WERI-Rb-1 (cell line): ENCODE results near the gene PTPN23.
A peak's percentile ranks its signal among the peaks of the same experiment; 100 is the strongest.

Source experiments
- DNase-seq: peaks from one replicate; pipeline ENCODE4 v3.0.0-alpha.2; 2020
- H3K27ac ChIP-seq: fragments of 250-450 bp; sonication (Bioruptor Pico); 2 replicates; pipeline ENCODE4 v1.5.1; 2020; ENCODE audit warnings: mild to moderate bottlenecking, moderate library complexity
- H3K27me3 ChIP-seq: fragments of 250-450 bp; sonication (Bioruptor Pico); 2 replicates; pipeline ENCODE4 v1.5.1; 2021; ENCODE audit warnings: mild to moderate bottlenecking, low read depth, moderate library complexity; ENCODE audit not compliant: insufficient read depth, severe bottlenecking
- H3K36me3 ChIP-seq: fragments of 250-450 bp; sonication (Bioruptor Pico); 2 replicates; pipeline ENCODE4 v1.5.1; 2020; ENCODE audit warnings: mild to moderate bottlenecking, moderate library complexity
- H3K4me3 ChIP-seq: 2 replicates; pipeline ENCODE4 v1.5.1; 2011; ENCODE audit warnings: low read depth, mild to moderate bottlenecking, control low read depth, low read length
- H3K9me3 ChIP-seq: fragments of 250-450 bp; sonication (Bioruptor Pico); 2 replicates; pipeline ENCODE4 v1.5.1; 2021; ENCODE audit warnings: mild to moderate bottlenecking, moderate library complexity; ENCODE audit not compliant: severe bottlenecking
- TF ChIP-seq, protein P1 (sequence below): IDR thresholded peaks from 2 replicates; pipeline ENCODE4 v1.5.1; 2011; ENCODE audit warnings: low read depth, mild to moderate bottlenecking, control low read depth, inconsistent platforms, low read length

PTPN23 gene, protein sequence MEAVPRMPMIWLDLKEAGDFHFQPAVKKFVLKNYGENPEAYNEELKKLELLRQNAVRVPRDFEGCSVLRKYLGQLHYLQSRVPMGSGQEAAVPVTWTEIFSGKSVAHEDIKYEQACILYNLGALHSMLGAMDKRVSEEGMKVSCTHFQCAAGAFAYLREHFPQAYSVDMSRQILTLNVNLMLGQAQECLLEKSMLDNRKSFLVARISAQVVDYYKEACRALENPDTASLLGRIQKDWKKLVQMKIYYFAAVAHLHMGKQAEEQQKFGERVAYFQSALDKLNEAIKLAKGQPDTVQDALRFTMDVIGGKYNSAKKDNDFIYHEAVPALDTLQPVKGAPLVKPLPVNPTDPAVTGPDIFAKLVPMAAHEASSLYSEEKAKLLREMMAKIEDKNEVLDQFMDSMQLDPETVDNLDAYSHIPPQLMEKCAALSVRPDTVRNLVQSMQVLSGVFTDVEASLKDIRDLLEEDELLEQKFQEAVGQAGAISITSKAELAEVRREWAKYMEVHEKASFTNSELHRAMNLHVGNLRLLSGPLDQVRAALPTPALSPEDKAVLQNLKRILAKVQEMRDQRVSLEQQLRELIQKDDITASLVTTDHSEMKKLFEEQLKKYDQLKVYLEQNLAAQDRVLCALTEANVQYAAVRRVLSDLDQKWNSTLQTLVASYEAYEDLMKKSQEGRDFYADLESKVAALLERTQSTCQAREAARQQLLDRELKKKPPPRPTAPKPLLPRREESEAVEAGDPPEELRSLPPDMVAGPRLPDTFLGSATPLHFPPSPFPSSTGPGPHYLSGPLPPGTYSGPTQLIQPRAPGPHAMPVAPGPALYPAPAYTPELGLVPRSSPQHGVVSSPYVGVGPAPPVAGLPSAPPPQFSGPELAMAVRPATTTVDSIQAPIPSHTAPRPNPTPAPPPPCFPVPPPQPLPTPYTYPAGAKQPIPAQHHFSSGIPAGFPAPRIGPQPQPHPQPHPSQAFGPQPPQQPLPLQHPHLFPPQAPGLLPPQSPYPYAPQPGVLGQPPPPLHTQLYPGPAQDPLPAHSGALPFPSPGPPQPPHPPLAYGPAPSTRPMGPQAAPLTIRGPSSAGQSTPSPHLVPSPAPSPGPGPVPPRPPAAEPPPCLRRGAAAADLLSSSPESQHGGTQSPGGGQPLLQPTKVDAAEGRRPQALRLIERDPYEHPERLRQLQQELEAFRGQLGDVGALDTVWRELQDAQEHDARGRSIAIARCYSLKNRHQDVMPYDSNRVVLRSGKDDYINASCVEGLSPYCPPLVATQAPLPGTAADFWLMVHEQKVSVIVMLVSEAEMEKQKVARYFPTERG (N-terminal part only)

DNA sequence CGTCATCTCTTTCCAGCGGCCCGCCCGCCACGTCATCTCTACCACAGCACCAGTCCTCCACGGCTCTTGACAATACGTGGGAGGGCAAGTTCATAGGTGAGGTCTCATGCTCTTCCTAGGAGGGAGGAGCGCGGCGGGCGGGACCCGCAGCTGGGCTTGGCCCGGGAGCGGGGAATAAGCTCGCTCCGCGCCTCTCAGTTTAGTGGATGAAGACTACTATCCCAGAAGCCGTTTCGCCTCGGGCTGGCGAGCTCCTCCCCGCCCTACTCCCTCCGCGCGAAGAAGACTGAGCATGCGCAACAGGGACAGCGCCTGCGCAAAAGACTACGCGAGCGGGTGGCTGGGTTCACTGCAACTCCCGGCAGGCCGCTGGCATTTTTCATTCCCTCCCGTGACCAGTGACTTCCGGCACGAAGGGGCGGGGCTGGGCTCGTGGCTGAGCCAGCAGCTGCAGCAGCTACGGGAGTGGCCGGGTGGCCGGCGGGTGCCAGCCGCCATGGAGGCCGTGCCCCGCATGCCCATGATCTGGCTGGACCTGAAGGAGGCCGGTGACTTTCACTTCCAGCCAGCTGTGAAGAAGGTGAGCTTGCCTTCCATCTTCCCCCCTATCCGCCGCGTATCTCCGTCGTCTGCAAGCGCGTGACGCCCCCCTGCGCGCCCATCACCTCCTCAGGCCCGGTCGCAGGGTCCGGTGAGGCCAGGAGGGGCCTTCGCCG is at the start of gene PTPN23:
Gene PTPN23 (plus strand): TSS at position 421 of the 716 bp plus-strand sequence. CDS start 76 bp downstream, at position 497.
- Histone ChIP-seq H3K36me3 (peaks cover 5% of the 10 kb centered on the region; the same call in 1 of the 2 replicates), H3K27ac (peak within 1 kb of the TSS; percentile 83), H3K27me3 (no peaks in the 10 kb centered on the region), H3K4me3 (peak within 1 kb of the TSS; percentile 60), H3K9me3 (no peaks in the 10 kb centered on the region)
- peak; percentile 99 for DNase-seq
- TF ChIP-seq, protein P1, sequence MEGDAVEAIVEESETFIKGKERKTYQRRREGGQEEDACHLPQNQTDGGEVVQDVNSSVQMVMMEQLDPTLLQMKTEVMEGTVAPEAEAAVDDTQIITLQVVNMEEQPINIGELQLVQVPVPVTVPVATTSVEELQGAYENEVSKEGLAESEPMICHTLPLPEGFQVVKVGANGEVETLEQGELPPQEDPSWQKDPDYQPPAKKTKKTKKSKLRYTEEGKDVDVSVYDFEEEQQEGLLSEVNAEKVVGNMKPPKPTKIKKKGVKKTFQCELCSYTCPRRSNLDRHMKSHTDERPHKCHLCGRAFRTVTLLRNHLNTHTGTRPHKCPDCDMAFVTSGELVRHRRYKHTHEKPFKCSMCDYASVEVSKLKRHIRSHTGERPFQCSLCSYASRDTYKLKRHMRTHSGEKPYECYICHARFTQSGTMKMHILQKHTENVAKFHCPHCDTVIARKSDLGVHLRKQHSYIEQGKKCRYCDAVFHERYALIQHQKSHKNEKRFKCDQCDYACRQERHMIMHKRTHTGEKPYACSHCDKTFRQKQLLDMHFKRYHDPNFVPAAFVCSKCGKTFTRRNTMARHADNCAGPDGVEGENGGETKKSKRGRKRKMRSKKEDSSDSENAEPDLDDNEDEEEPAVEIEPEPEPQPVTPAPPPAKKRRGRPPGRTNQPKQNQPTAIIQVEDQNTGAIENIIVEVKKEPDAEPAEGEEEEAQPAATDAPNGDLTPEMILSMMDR = no peak

DNA sequence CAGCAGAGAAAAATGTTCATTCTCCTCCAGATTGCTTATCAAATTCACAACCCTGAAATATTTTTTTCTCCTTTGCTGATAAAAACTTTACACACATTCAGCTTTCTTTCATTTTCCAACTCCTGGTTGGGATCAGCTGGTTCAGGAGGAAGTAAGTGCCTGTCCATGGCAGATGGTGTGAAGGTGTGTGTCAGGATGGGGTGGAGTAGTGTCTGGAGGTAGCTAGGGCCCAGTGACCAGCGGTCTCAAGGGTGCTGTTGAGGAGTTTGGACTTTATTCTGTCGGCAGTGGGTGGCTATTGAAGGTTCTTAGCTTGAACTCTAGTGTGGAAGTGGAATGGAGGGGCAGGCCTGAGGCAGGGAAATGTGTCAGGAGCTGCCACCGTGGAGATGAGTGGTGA is 46.9 kb upstream of the PTPN23 start:
- TF ChIP-seq, protein P1 = no peak
- no peak for DNase-seq
- Histone ChIP-seq H3K36me3 (peaks cover 77% of the 10 kb centered on the region), H3K4me3 (no peak overlapping the region), H3K9me3 (no peaks in the 10 kb centered on the region), H3K27ac (no peak overlapping the region), H3K27me3 (no peaks in the 10 kb centered on the region)

DNA sequence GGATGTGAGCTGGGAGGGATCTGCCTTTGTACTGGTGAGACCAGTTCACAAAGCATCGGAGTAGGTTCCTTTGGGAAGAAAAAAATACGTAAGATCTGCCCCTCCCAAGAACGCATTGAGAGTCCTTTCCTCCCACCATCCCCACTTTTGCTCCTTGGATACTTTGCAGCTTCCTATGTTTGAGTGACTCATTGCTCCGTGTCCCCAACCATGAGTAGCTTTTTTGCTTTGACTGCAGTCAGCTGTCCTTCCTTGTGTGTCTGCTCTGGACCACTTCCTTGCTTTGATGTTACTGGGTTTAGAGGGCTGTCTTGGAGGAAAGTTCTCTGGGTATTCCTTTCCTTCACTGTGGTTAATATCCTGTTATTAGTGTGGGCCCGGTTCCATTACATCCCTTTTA is 43.2 kb upstream of the PTPN23 start:
- Histone ChIP-seq H3K9me3 (no peaks in the 10 kb centered on the region), H3K27ac (peak overlapping the region; percentile 50), H3K27me3 (no peaks in the 10 kb centered on the region), H3K4me3 (no peak overlapping the region), H3K36me3 (peaks cover 78% of the 10 kb centered on the region)
- TF ChIP-seq, protein P1 = no peak
- no peak for DNase-seq

DNA sequence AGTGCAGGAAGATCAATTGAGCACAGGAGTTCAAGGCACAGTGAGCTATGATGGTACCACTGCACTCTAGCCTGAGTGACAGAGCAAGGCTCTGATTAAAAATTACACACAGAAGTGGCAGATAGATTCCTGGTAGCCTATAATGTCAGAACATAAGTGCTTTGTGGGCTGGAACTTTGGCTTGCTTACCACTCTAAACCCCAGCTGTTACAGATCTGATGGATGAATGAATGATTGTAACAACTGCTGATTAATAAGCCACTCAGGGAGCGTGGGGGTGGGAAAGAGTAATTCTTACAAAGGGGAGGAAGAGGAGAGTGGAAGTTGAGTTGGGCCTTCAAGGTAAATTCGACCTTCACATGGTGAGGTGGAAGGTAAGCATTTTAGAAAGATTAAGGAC is 40.9 kb upstream of the PTPN23 start:
- DNase-seq = no peak
- H3K27ac ChIP-seq = no peak overlapping the region
- H3K4me3 ChIP-seq = no peak overlapping the region
- peaks cover 66% of the 10 kb centered on the region for H3K36me3 ChIP-seq
- H3K27me3 ChIP-seq = no peaks in the 10 kb centered on the region
- TF ChIP-seq, protein P1 = no peak
- H3K9me3 ChIP-seq = no peaks in the 10 kb centered on the region

DNA sequence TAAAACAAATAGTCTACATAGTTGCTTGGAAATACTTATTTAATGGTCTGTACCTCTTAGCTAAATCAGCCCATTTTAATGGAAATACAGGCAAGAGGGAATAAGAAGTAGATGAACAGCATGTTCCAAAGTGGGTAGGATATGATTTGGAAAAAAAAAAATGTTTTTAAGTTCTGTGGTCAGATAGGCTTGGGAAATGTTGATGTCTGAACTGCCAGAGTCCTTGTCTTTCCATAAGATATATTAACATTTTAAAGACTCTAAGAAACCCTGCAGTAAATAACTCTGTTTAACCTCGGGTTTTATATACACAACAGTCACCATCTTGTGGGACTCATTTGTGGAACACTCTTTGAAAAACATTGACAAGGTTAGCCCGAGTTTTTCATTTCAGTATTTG is 40.0 kb upstream of the PTPN23 start:
- Histone ChIP-seq H3K4me3 (no peak overlapping the region), H3K27me3 (no peaks in the 10 kb centered on the region), H3K27ac (no peak overlapping the region), H3K9me3 (no peaks in the 10 kb centered on the region), H3K36me3 (peaks cover 56% of the 10 kb centered on the region)
- TF ChIP-seq, protein P1 = no peak
- DNase-seq = no peak
